LHCN-M2 (cell line): ENCODE data around the gene SLC2A4. TPM values are rescaled to one million over a fixed set of nuclear protein-coding genes. Genes with fewer than 3 reads are reported as not detected.

Source experiments
- DNase-seq: peaks from one replicate; pipeline ENCODE4 v3.0.0-alpha.2; 2012; ENCODE audit warnings: low read depth
- total RNA-seq: library from RNA; depleted of rRNA; stranded (reverse); fragments of >200 nt; gene quantifications from 2 replicates; pipeline ENCODE4 v1.2.3, GENCODE V29; 2014

Gene SLC2A4
- total RNA-seq, 1 experiment from 2014 or later, result 0.11 TPM

DNA sequence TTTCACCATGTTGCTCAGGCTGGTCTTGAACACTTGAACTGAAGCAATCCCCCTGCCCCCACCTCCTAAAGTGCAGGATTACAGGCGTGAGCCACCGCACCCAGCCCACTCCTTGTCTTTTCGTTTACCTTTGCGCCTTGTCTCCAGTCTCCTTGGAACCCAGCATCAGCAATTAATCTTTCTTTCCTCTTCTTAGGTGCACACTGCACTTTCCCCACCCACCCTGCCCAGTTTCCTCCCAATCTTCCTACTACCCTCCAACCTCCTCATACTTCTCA lies 17.8 kb upstream of the SLC2A4 start:
- DNase-seq, result no peak

GRCh38 chr17:7266784-7267183 lies 14.7 kb upstream of the SLC2A4 start:
- peak; percentile 19 for DNase-seq

- no peak for DNase-seq
Measured at GRCh38 chr17:7279448-7279847, 2.1 kb upstream of the SLC2A4 start.

DNA sequence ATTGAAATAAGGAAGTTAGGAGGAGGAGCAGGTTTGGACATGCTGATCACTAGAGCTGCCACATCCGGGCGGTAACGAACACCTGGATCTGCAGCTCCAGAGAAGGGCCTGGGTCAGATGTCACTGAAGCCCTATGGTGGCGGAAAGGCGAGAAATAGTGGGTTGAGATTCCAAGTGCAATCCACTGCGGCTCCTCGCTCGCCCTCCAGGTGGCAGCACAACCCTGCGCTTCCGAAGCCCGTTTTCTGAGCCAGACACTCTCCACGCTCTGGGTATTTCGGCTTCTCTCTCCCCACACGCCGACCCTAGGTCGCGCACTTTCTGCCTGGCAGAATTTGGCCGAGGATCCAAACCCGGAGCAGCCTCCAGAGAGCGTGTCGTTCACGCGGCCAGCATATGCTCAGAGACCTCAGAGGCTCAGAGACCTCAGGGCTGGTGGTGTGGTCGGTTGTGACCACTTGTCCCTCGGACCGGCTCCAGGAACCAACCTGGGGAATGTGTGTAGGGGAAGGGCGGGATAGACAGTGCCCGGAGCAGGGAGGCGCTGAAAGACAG lies 922 bp upstream of the SLC2A4 start:
- DNase-seq, result peak; percentile 75

DNA sequence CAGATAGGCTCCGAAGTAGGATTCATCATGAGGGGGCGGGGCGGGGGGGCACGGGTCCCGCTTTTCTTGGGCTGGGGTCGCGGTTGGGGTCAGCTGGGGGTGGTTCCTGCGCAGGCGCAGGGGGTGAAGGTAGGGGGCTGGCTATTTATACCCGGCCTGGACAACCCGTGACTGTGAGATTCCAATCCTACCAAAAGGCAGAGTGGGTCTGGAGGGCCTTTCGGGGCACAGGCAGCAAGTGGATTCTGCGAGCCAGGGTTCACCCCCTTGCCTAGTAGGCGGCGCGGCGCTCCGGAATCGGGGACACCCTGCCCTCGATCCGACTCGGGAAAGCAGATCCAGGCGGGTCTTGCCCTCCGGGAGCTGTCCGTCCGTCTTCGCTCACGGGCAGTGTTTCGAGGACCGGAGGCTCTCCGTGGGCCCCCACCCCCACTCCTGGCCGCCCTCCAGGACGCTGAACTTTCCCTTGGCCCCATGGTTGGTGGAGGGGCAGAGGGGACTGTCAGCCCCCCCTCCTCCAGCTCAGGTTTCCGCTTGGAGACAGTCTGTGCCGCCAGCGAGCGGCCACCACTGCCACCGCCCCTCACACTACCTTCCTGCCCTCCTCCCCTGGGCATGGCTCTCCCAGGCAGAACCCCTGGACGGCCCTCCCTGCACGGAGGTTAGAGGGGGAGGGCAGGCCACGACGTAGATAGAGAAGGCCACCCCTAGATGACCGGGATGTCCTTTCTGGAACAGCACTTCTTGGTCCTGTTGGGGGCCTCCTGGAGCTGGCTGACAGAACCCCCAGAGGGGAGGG lies 634 bp downstream of the SLC2A4 start:
- no peak for DNase-seq

- DNase-seq, result no peak
Measured at GRCh38 chr17:7282752-7283321, 1.3 kb downstream of the SLC2A4 start.

GRCh38 chr17:7283471-7284216 lies 2.1 kb downstream of the SLC2A4 start:
- DNase-seq, result no peak

- DNase-seq, result no peak
Measured at GRCh38 chr17:7284911-7285310, 3.4 kb downstream of the SLC2A4 start.

DNA sequence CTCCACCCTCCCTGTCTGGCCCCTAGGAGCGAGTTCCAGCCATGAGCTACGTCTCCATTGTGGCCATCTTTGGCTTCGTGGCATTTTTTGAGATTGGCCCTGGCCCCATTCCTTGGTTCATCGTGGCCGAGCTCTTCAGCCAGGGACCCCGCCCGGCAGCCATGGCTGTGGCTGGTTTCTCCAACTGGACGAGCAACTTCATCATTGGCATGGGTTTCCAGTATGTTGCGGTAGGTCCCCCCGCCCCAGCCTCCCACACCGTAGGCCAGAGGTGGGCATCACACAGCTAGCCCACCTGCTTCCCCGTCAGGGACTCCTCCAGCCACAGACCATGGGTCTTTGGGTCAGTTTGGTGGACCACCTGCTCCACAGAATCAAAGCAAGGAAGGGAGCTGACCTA lies 4.2 kb downstream of the SLC2A4 start:
- DNase-seq, result no peak

DNA sequence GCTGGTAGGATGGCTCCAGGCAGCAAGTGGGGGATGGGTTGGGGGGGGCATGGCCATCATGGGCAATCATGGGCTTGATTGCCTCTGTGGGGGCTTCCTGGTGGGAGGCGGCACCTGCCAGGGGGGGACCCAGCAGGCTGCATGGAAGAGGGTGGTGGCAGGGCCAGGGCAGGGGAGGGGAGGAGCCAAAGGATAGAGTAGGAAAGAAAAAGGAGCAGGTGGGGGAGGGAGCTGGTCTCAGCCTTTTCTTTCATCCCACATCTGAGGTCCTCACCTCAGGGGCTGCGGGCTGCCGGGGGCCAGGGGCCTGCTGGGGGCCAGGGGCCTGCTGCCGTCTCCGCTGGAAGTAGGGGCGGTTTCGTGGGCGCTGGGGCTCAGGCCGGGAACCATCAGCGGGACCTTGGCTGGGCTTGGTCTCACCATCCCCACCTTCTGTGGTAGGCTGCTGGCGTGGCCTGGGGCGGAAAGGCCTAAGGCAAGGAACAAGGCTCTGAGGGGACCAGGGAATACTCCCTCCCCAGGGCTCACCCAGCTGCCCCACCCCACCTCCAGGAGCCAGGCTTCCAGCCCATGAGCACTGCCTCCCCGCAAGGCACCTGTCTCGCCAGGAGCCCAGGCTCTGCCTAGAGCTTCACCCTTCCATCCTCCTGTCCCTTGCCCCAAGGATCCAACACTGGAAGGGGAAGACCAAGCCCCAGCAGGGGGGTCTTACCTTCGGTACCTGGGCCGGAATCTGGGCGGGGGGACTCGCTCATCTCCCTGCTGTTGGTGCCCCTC lies 7.9 kb downstream of the SLC2A4 start:
- DNase-seq, result no peak

- DNase-seq, result no peak
Measured at GRCh38 chr17:7290166-7290565, 8.6 kb downstream of the SLC2A4 start.

- DNase-seq, result no peak
Measured at GRCh38 chr17:7290685-7291084, 9.2 kb downstream of the SLC2A4 start.

- DNase-seq, result no peak
Measured at GRCh38 chr17:7292194-7292593, 10.7 kb downstream of the SLC2A4 start.

DNA sequence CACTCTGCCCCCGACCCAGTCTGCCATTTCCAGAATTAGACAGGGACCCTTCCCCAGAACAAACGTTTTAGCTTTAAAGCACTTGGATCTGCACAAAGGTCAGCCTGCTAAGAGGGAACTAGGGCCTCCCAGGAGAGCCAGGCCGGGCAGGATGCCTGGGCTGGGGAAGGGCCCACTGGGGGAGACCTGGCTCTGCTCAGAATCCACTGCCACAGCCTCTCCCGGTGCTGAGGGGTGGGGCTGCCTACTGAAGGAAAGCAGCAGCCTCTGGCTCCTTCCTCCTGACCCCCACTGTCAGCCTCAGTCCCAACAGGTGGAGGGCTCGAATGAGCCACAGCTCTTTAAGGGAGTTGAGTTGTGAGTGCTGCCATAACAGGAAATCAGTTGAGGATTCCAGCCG lies 11.2 kb downstream of the SLC2A4 start:
- no peak for DNase-seq

DNA sequence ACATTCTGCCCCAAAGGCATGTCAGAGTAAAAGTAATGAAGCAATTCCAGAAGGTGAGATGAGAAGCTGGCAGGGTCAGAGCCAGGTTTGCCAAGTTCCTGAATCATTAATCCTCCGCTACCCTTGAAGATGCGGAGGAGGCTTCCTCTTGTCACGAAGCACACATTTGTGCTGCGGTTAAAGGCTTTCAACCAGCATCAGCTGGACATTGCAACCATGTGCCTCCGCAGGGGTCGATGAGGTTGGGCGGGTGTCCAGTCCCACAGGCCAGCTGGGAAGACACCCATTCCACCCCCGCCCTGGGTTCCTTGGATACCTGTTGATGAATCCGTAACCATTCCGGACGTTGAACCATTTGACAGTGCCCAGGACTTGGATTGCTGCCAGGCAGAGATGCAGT lies 11.6 kb downstream of the SLC2A4 start:
- no peak for DNase-seq

- DNase-seq, result no peak
Measured at GRCh38 chr17:7293816-7294613, 12.5 kb downstream of the SLC2A4 start.

DNA sequence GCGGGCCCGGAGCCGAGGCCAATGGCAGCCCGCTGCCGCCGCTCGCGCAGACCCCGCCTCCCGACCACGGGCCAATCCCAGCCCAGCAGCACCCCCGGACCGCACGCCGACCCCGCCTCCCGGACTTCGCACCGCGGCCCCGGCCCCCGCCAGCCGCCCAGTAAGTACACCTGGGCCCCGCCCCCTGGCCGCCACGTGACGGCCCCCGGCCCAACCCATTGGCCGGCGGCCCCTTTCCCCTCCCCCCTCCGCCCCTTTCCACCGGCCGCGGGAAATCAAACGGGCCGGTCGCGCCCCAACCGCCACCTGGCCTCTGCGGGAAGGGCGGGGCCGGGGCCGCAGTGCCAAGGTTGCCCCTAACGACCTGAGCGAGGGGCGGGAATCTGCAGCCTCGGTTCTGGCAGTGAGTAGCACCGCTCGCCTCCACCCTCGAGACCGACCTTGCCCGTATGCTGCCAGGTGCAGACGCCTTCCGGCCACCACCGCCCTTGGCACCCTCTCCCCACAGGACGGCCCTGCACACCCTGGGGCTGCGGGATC lies 13.2 kb downstream of the SLC2A4 start, which contains the start of gene YBX2:
Gene YBX2 (minus strand): TSS at position 26 of the 540 bp plus-strand sequence. CDS start 139 bp downstream, outside the sequence.
- DNase-seq, result no peak

GRCh38 chr17:7295230-7296180 lies 14.0 kb downstream of the SLC2A4 start:
- no peak for DNase-seq

GRCh38 chr17:7296189-7296861 lies 14.8 kb downstream of the SLC2A4 start:
- peak; percentile 75 for DNase-seq
